Measurements from ENCODE around the gene ZNF575.
A peak's percentile ranks its signal among the peaks of the same experiment; 100 is the strongest.
"Not testable (repeated sequence)": the region's sequence is repeated elsewhere in the genome, so short reads cannot be mapped to it uniquely, and the experiment has no call there.

ZNF575 gene

GRCh38 chr19:43512399-43512798 lies 20.6 kb upstream of the ZNF575 start:
- DNase-seq = not testable (repeated sequence)

- DNase-seq = no peak
These were observed 14.9 kb upstream of the ZNF575 start for GRCh38 chr19:43518051-43518450.

GRCh38 chr19:43519436-43520088 lies 13.4 kb upstream of the ZNF575 start:
- peak; percentile 84 for DNase-seq

GRCh38 chr19:43522929-43523328 lies 10.1 kb upstream of the ZNF575 start:
- DNase-seq = no peak

- DNase-seq = not testable (repeated sequence)
These were observed 9.3 kb upstream of the ZNF575 start for GRCh38 chr19:43523696-43524095.

- DNase-seq = no peak
These were observed 7.8 kb upstream of the ZNF575 start for GRCh38 chr19:43524922-43525835.

- no peak for DNase-seq
These were observed 6.9 kb upstream of the ZNF575 start for GRCh38 chr19:43525836-43526771.

- peak; percentile 86 for DNase-seq
These were observed 5.8 kb upstream of the ZNF575 start, which contains the start of gene ETHE1 for GRCh38 chr19:43526884-43527859. ETHE1 (minus strand) TSS chr19:43527201; CDS start chr19:43527177, 24 bp downstream.

- no peak for DNase-seq
These were observed 4.9 kb upstream of the ZNF575 start for GRCh38 chr19:43527860-43528622.

- DNase-seq = peak; percentile 77
These were observed 422 bp upstream of the ZNF575 start for GRCh38 chr19:43532571-43532961.

- DNase-seq = peak; percentile 99
These were observed 737 bp downstream of the ZNF575 start for GRCh38 chr19:43533546-43534304.

GRCh38 chr19:43534305-43534815 lies 1.4 kb downstream of the ZNF575 start:
- no peak for DNase-seq

GRCh38 chr19:43534816-43535761 lies 2.1 kb downstream of the ZNF575 start:
- DNase-seq = peak; percentile 82

- no peak for DNase-seq
These were observed 5.9 kb downstream of the ZNF575 start for GRCh38 chr19:43538922-43539321.

GRCh38 chr19:43540381-43540780 lies 7.4 kb downstream of the ZNF575 start:
- no peak for DNase-seq

- no peak for DNase-seq
These were observed 9.1 kb downstream of the ZNF575 start for GRCh38 chr19:43541920-43542650.

- no peak for DNase-seq
These were observed 11.1 kb downstream of the ZNF575 start for GRCh38 chr19:43544077-43544476.

- no peak for DNase-seq
These were observed 12.3 kb downstream of the ZNF575 start for GRCh38 chr19:43545276-43545675.
